Measurements from ENCODE around the gene ORC4. TPM values are rescaled to one million over a fixed set of nuclear protein-coding genes. Genes with fewer than 3 reads are reported as not detected.

Gene ORC4
- total RNA-seq (2021; fragmentation: NEBNext Ultra II Directional; extraction: Animal tissue kit (Norgen Biotek cat#: 25700)) (63.4 and 63.7 TPM in 2 replicates), polyA plus RNA-seq (2011; rRNA removed) (19.2 and 22.7 TPM in 2 replicates), polyA minus RNA-seq (2011; rRNA and poly(A)+ RNA removed) (28.3 and 36.6 TPM in 2 replicates)
- polyA plus RNA-seq (2011; cell fraction: cytosol; rRNA removed), result 55.3 TPM
- 11.5 TPM for polyA plus RNA-seq (2011; cell fraction: nucleus; rRNA removed)
- polyA plus RNA-seq (2012, experiment 1 of 2), result 22.0 to 40.2 TPM (median 29.6 TPM) in 4 replicates
- polyA plus RNA-seq (2012, experiment 2 of 2), result 2.8 TPM
- polyA plus RNA-seq (2013, experiment 1 of 2), result 46.6 TPM
- 46.7 TPM for polyA plus RNA-seq (2013, experiment 2 of 2)
- 21.4 TPM for polyA minus RNA-seq (2011; cell fraction: cytosol; rRNA and poly(A)+ RNA removed)
- 74.0 TPM for polyA minus RNA-seq (2011; cell fraction: nucleus; rRNA and poly(A)+ RNA removed)
- long read RNA-seq, experiment 1, full-length matches to known transcripts, result 22 of 50 reads
- long read RNA-seq, experiment 1, partial matches to known transcripts, result 4 of 50 reads
- long read RNA-seq, experiment 1, other reads (novel, unspliced or antisense), result 24 of 50 reads
- long read RNA-seq, experiment 2, full-length matches to known transcripts, result 91 of 124 reads
- long read RNA-seq, experiment 2, partial matches to known transcripts, result 1 of 124 reads
- long read RNA-seq, experiment 2, other reads (novel, unspliced or antisense), result 32 of 124 reads

DNA sequence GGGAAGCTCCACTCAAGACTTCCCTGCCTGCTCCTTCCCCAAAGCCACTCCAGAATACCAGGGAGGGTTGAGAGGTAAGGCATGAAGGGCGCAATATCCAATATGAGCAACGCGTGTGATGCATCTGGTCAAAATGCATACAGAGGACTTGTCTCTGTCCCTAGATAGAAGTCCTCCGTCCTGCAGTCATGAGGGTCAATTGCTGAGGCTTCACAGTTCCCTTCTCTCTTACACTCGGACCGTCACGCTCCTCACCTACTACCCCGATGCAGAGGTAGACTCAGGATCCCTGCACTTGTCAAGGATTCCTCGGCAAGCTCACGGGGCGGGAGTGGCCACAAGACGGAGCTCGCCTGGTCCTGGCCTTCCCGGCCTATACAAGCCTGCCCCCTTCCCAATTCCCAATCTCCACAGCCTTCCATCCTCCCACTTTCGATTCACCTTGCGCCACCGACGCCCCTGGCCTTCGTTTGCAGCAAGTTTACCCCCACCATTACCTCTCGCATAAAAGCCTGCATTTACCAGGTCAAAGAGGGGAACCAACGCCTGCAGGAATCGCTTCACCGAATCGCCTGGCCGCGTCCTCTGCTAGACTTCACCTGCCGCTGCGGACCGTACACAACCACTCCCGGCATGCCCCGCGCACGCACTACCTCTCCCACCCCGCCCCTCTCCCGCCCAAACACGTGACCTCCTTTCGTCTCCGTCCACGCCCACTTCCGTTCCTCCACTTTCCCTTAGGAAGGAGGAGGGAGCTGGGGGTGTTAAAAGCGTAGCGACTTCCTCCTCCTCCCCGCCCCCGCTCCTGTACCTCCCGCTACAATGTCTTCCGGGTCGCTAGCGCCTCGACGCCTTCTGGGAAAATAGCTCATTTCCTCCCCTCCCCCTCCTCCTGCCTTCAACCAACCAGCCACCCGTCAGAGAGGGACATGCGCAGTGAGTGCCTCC, at the start of gene ORC4:
ORC4 (minus strand) TSS at position 627 of the 948 bp plus-strand sequence. CDS start 44,779 bp downstream, outside the sequence.
- H4K5ac ChIP-seq (ENCODE audit: insufficient read length, low read depth, low read length), result peak within 1 kb of the TSS; percentile 96
- no peaks in the 10 kb centered on the region for H3K9me3 ChIP-seq (ENCODE audit: insufficient read depth in 2 of 2, low read depth in 1 of 2, low read length in 1 of 2)
- H2BK20ac ChIP-seq (ENCODE audit: low read length), result 0 out of 2 replicates have a peak within 1 kb of the TSS, but pooled peaks have one; percentile 21
- H2AFZ ChIP-seq (ENCODE audit: low read length), result peak within 1 kb of the TSS; percentile 75; the same call in 1 of the 2 replicates
- H3K4me2 ChIP-seq (ENCODE audit: insufficient read depth in 1 of 2, low read depth in 2 of 2, low read length in 2 of 2), result peak within 1 kb of the TSS; percentile 85 to 99
- H4K8ac ChIP-seq (ENCODE audit: extremely low read depth, insufficient read depth, low read length), result peak within 1 kb of the TSS; percentile 97; the same call in 1 of the 2 replicates
- peak within 1 kb of the TSS; percentile 94 for H3K18ac ChIP-seq (ENCODE audit: extremely low read depth, low read length)
- peak within 1 kb of the TSS; percentile 40 for H3K4ac ChIP-seq (replicated peaks; ENCODE audit: insufficient read length, low read depth, low read length)
- peaks cover 7 to 8% of the 10 kb centered on the region in 2 experiments for H4K20me1 ChIP-seq (replicated peaks in 1 of 2; ENCODE audit: control insufficient read depth in 1 of 2, insufficient read depth in 2 of 2, low read length in 2 of 2)
- no peak within 1 kb of the TSS for H3K23ac ChIP-seq (ENCODE audit: insufficient read length)
- no peak within 1 kb of the TSS for H3K14ac ChIP-seq (ENCODE audit: insufficient read length)
- H3K9ac ChIP-seq (replicated peaks in 1 of 4; ENCODE audit: extremely low read depth in 1 of 4, low read depth in 3 of 4, low read length in 3 of 4), result peak within 1 kb of the TSS; percentile 59 to 92 (median 90)
- H3K79me1 ChIP-seq (ENCODE audit: low read depth, low read length), result peaks cover 3% of the 10 kb centered on the region; the same call in 1 of the 2 replicates
- no peak within 1 kb of the TSS for H2AK5ac ChIP-seq (ENCODE audit: low read depth, low read length)
- peaks cover 0 to 7% (median 0%) of the 10 kb centered on the region in 4 experiments; a peak in 1 of 8 replicates for H3K36me3 ChIP-seq (ENCODE audit: control insufficient read depth in 2 of 4, insufficient read depth in 4 of 4, low read length in 3 of 4)
- peak within 1 kb of the TSS; percentile 35; the same call in 1 of the 2 replicates for H2BK12ac ChIP-seq (ENCODE audit: low read depth, low read length)
- FAIRE-seq, result peak; percentile 19
- H2BK15ac ChIP-seq (ENCODE audit: low read length), result no peak within 1 kb of the TSS
- H3K27me3 ChIP-seq (replicated peaks in 1 of 4; ENCODE audit: control insufficient read depth in 3 of 4, extremely low read depth in 1 of 4, insufficient read depth in 3 of 4, low read length in 3 of 4), result no peaks in the 10 kb centered on the region
- H3K4me1 ChIP-seq (replicated peaks in 1 of 4; ENCODE audit: control insufficient read depth in 3 of 4, insufficient read depth in 4 of 4, low read length in 3 of 4), result no peaks in the 10 kb centered on the region; a peak in 2 of 7 replicates
- H3K4me3 ChIP-seq (ENCODE audit: extremely low read depth in 1 of 4, insufficient read depth in 2 of 4, low read depth in 3 of 4, low read length in 4 of 4), result peak within 1 kb of the TSS; percentile 84 to 99 (median 96)
- peak within 1 kb of the TSS; percentile 95 for H2BK5ac ChIP-seq (ENCODE audit: low read depth, low read length)
- peaks cover 20 to 86% of the 10 kb centered on the region in 2 experiments for H3K79me2 ChIP-seq (ENCODE audit: control insufficient read depth in 1 of 2, insufficient read depth in 2 of 2, low read length in 2 of 2)
- H3K27ac ChIP-seq (ENCODE audit: low read depth, low read length), result peak within 1 kb of the TSS; percentile 83
- POLR2A ChIA-PET (ENCODE audit: partially characterized antibody), result interaction anchor here (0.6 to 2.1 kb wide), 15 partner anchors 9 to 732 kb away, joined by 3 to 8 read pairs (median 3); no protein-coding TSS in a partner anchor
- CTCF ChIA-PET (ENCODE audit: partially characterized antibody), result interaction anchor here (0.7 to 2.8 kb wide), 13 partner anchors 9 to 941 kb away, joined by 3 to 9 read pairs (median 4); no protein-coding TSS in a partner anchor
- WGBS, 2 experiments (ENCODE audit: extremely low coverage in 1 of 2, insufficient coverage in 1 of 2, insufficient read length in 1 of 2, insufficient replicate concordance in 2 of 2, low coverage in 1 of 2, low lambda C conversion rate in 2 of 2, missing lambda C conversion rate in 1 of 2), result 2% methylated on average over 27 of the region's 52 CpGs; no CpG with 5 or more reads in 1 of the 2 experiments
- peak within 1 kb of the TSS; percentile 70 for H4K91ac ChIP-seq (replicated peaks; ENCODE audit: insufficient read length, low read length)
- DNase-seq (ENCODE audit: low read depth in 1 of 2, low spot score in 2 of 2), result peak; percentile 89 to 97
- H3K56ac ChIP-seq (replicated peaks; ENCODE audit: insufficient read length, low read depth, low read length), result peak within 1 kb of the TSS; percentile 82
- no peak within 1 kb of the TSS for H2BK120ac ChIP-seq (replicated peaks; ENCODE audit: low read depth, low read length)
- peaks cover 6% of the 10 kb centered on the region for H3K23me2 ChIP-seq (ENCODE audit: low read depth, low read length)
- TF ChIP-seq KDM4A (IDR thresholded peaks at IDR 0.05; ENCODE audit: low read depth, low read length, severe bottlenecking), result peak; percentile 75
- TF ChIP-seq, protein P1, sequence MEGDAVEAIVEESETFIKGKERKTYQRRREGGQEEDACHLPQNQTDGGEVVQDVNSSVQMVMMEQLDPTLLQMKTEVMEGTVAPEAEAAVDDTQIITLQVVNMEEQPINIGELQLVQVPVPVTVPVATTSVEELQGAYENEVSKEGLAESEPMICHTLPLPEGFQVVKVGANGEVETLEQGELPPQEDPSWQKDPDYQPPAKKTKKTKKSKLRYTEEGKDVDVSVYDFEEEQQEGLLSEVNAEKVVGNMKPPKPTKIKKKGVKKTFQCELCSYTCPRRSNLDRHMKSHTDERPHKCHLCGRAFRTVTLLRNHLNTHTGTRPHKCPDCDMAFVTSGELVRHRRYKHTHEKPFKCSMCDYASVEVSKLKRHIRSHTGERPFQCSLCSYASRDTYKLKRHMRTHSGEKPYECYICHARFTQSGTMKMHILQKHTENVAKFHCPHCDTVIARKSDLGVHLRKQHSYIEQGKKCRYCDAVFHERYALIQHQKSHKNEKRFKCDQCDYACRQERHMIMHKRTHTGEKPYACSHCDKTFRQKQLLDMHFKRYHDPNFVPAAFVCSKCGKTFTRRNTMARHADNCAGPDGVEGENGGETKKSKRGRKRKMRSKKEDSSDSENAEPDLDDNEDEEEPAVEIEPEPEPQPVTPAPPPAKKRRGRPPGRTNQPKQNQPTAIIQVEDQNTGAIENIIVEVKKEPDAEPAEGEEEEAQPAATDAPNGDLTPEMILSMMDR (IDR thresholded peaks at IDR 0.05; ENCODE audit: control extremely low read depth in 1 of 3, insufficient read depth in 1 of 3, low read depth in 1 of 3, low read length in 3 of 3), result peak; percentile 44 to 78 (median 73)
- no peak for TF ChIP-seq FOSL1 (IDR thresholded peaks at IDR 0.05; ENCODE audit: insufficient read depth, low read depth, low read length)
- TF ChIP-seq ZNF274 (IDR thresholded peaks at IDR 0.05; ENCODE audit: borderline replicate concordance, extremely low read depth, low read length), result no peak

All from H1 (cell line).